Measurements from ENCODE around the gene STXBP6.
"Not testable (repeated sequence)": the region's sequence is repeated elsewhere in the genome, so short reads cannot be mapped to it uniquely, and the experiment has no call there.

Gene STXBP6

GRCh38 chr14:24956104-24956503 is 93.8 kb downstream of the STXBP6 start:
- DNase-seq (ENCODE audit: low read depth), result no peak

- no peak for DNase-seq (ENCODE audit: low read depth)
Observed at GRCh38 chr14:24954700-24955037, 95.3 kb downstream of the STXBP6 start.

- DNase-seq (ENCODE audit: low read depth), result no peak
Observed at GRCh38 chr14:24954037-24954699, 95.8 kb downstream of the STXBP6 start.

GRCh38 chr14:24952851-24953666 is 96.9 kb downstream of the STXBP6 start:
- no peak for DNase-seq (ENCODE audit: low read depth)

- no peak for DNase-seq (ENCODE audit: low read depth)
Observed at GRCh38 chr14:24948261-24948847, 101.6 kb downstream of the STXBP6 start.

GRCh38 chr14:24947131-24947530 is 102.8 kb downstream of the STXBP6 start:
- DNase-seq (ENCODE audit: low read depth), result no peak

- DNase-seq (ENCODE audit: low read depth), result no peak
Observed at GRCh38 chr14:24944800-24945199, 105.1 kb downstream of the STXBP6 start.

GRCh38 chr14:24943024-24943423 is 106.9 kb downstream of the STXBP6 start:
- no peak for DNase-seq (ENCODE audit: low read depth)

- no peak for DNase-seq (ENCODE audit: low read depth)
Observed at GRCh38 chr14:24941719-24942118, 108.2 kb downstream of the STXBP6 start.

- no peak for DNase-seq (ENCODE audit: low read depth)
Observed at GRCh38 chr14:24940213-24940783, 109.6 kb downstream of the STXBP6 start.

GRCh38 chr14:24938593-24938992 is 111.4 kb downstream of the STXBP6 start:
- DNase-seq (ENCODE audit: low read depth), result no peak

GRCh38 chr14:24937300-24937699 is 112.6 kb downstream of the STXBP6 start:
- no peak for DNase-seq (ENCODE audit: low read depth)

- not testable (repeated sequence) for DNase-seq (ENCODE audit: low read depth)
Observed at GRCh38 chr14:24936773-24937172, 113.2 kb downstream of the STXBP6 start.

GRCh38 chr14:24935796-24936195 is 114.2 kb downstream of the STXBP6 start:
- no peak for DNase-seq (ENCODE audit: low read depth)

- DNase-seq (ENCODE audit: low read depth), result no peak
Observed at GRCh38 chr14:24928386-24928900, 121.5 kb downstream of the STXBP6 start.

- no peak for DNase-seq (ENCODE audit: low read depth)
Observed at GRCh38 chr14:24927809-24928208, 122.1 kb downstream of the STXBP6 start.

- no peak for DNase-seq (ENCODE audit: low read depth)
Observed at GRCh38 chr14:24925771-24926374, 124.1 kb downstream of the STXBP6 start.

GRCh38 chr14:24924544-24924943 is 125.4 kb downstream of the STXBP6 start:
- no peak for DNase-seq (ENCODE audit: low read depth)

- DNase-seq (ENCODE audit: low read depth), result no peak
Observed at GRCh38 chr14:24921903-24922302, 128.0 kb downstream of the STXBP6 start.

- no peak for DNase-seq (ENCODE audit: low read depth)
Observed at GRCh38 chr14:24920265-24921075, 129.5 kb downstream of the STXBP6 start.

GRCh38 chr14:24918822-24919221 is 131.1 kb downstream of the STXBP6 start:
- DNase-seq (ENCODE audit: low read depth), result no peak

All from non-pigmented ciliary epithelial cell (primary cell).